HepG2 (cell line): ENCODE results near the gene ANKS1A. TPM values are rescaled to one million over a fixed set of nuclear protein-coding genes. Genes with fewer than 3 reads are reported as not detected.
A peak's percentile ranks its signal among the peaks of the same experiment; 100 is the strongest.

ENCODE experiments used
- CREM ChIP-seq, 2 experiments: sonication (generic) in 1 of 2; formaldehyde crosslinking in 1 of 2; IDR thresholded peaks; 2 replicates each; pipeline versions ENCODE4 v1.4.0 to v1.6.1; 2016 to 2020; ENCODE audit warnings: antibody characterized with exemption in 1 of 2, mild to moderate bottlenecking in 1 of 2, missing genetic modification reagents in 1 of 2
- FLYWCH1 ChIP-seq: sonication (generic); formaldehyde crosslinking; IDR thresholded peaks from 2 replicates; pipeline ENCODE4 v1.8.1; 2023; ENCODE audit warnings: mild to moderate bottlenecking, missing genetic modification reagents
- HNF4A ChIP-seq: sonication (generic); formaldehyde crosslinking; IDR thresholded peaks from 2 replicates; pipeline ENCODE4 v1.4.0; 2020; ENCODE audit warnings: missing genetic modification reagents
- HNF4G ChIP-seq, 2 experiments: sonication (generic) in 1 of 2; formaldehyde crosslinking in 1 of 2; IDR thresholded peaks; 2 replicates each; pipeline versions ENCODE4 v1.4.0 to v1.6.1; 2011 to 2020; ENCODE audit warnings: borderline replicate concordance in 2 of 2, low read depth in 2 of 2, mild to moderate bottlenecking in 2 of 2, low read length in 1 of 2, missing genetic modification reagents in 1 of 2, moderate library complexity in 1 of 2
- HNRNPLL ChIP-seq: fragments of 200-400 bp; formaldehyde crosslinking; IDR thresholded peaks from 2 replicates; pipeline ENCODE4 v1.6.1; 2017; ENCODE audit warnings: mild to moderate bottlenecking, low read depth, low read length; ENCODE audit not compliant: poor library complexity, severe bottlenecking
- KLF6 ChIP-seq: IDR thresholded peaks from 2 replicates; pipeline ENCODE4 v1.8.0; 2016; ENCODE audit warnings: missing biosample characterization, missing genetic modification reagents
- MLLT10 ChIP-seq: sonication (generic); formaldehyde crosslinking; IDR thresholded peaks from 2 replicates; pipeline ENCODE4 v1.4.0; 2020; ENCODE audit warnings: missing genetic modification reagents
- MXI1 ChIP-seq: IDR thresholded peaks from 3 replicates; pipeline ENCODE4 v1.6.1; 2012; ENCODE audit warnings: low read depth, low read length, inconsistent platforms, borderline replicate concordance
- NPAS2 ChIP-seq: sonication (generic); formaldehyde crosslinking; IDR thresholded peaks from 2 replicates; pipeline ENCODE4 v1.8.0; 2022; ENCODE audit warnings: mild to moderate bottlenecking, missing genetic modification reagents, borderline replicate concordance
- STAT5B ChIP-seq: sonication (generic); formaldehyde crosslinking; IDR thresholded peaks from 2 replicates; pipeline ENCODE4 v1.4.0; 2020; ENCODE audit warnings: missing genetic modification reagents
- ZBTB7A ChIP-seq: sonication (generic); formaldehyde crosslinking; IDR thresholded peaks from 2 replicates; pipeline ENCODE4 v1.8.0; 2022; ENCODE audit warnings: mild to moderate bottlenecking, missing genetic modification reagents
- ZNF251 ChIP-seq: sonication (generic); formaldehyde crosslinking; IDR thresholded peaks from 2 replicates; pipeline ENCODE4 v1.9.0; 2021; ENCODE audit warnings: mild to moderate bottlenecking, missing genetic modification reagents
- ZNF256 ChIP-seq: sonication (generic); formaldehyde crosslinking; conservative IDR thresholded peaks from 2 replicates; pipeline ENCODE4 v1.4.0; 2020; ENCODE audit warnings: missing genetic modification reagents
- ZNF260 ChIP-seq: sonication (generic); formaldehyde crosslinking; IDR thresholded peaks from 2 replicates; pipeline ENCODE4 v1.4.0; 2020; ENCODE audit warnings: missing genetic modification reagents, low read depth, mild to moderate bottlenecking, borderline replicate concordance
- ZNF282 ChIP-seq: fragments of 450-650 bp; IDR thresholded peaks from 2 replicates; pipeline ENCODE4 v1.6.1; 2018; ENCODE audit not compliant: partially characterized antibody
- ZNF432 ChIP-seq: sonication (generic); formaldehyde crosslinking; IDR thresholded peaks from 2 replicates; pipeline ENCODE4 v1.5.0; 2020; ENCODE audit warnings: missing genetic modification reagents, mild to moderate bottlenecking, borderline replicate concordance
- ZNF451 ChIP-seq: sonication (generic); formaldehyde crosslinking; IDR thresholded peaks from 2 replicates; pipeline ENCODE4 v1.5.0; 2020; ENCODE audit warnings: mild to moderate bottlenecking, missing genetic modification reagents
- ZNF558 ChIP-seq: sonication (generic); formaldehyde crosslinking; IDR thresholded peaks from 2 replicates; pipeline ENCODE4 v1.9.0; 2022; ENCODE audit warnings: mild to moderate bottlenecking, missing genetic modification reagents, borderline replicate concordance
- ZNF7 ChIP-seq: IDR thresholded peaks from 2 replicates; pipeline ENCODE4 v1.6.1; 2016; ENCODE audit warnings: missing biosample characterization, missing genetic modification reagents
- polyA plus RNA-seq, 8 experiments: library from polyadenylated mRNA; depleted of rRNA in 3 of 8; stranded (reverse) in 7 of 8; unstranded in 1 of 8; fragments of >200 nt; fragmentation: Illumina TruSeq in 4 of 8; extraction: Trizol in 4 of 8; gene quantifications; 2 replicates each; pipeline versions ENCODE4 v1.2.1 to v1.2.3, GENCODE V29; 2011 to 2016; ENCODE audit warnings: low read depth in 4 of 8, missing spikeins in 1 of 8, mixed read lengths in 1 of 8; ENCODE audit not compliant: insufficient read depth in 1 of 8
- total RNA-seq, 5 experiments: library from RNA; depleted of rRNA; stranded (reverse); fragments of >200 nt; fragmentation: Illumina TruSeq; extraction: Trizol; gene quantifications; 2 replicates each; pipeline ENCODE4 v1.2.3, GENCODE V29; 2016; ENCODE audit warnings: low read depth in 1 of 5
- TF ChIP-seq, protein P1 (sequence below): sonication (generic); formaldehyde crosslinking; IDR thresholded peaks from 2 replicates; pipeline ENCODE4 v1.4.0; 2020; ENCODE audit warnings: mild to moderate bottlenecking, missing genetic modification reagents
- TF ChIP-seq, protein P2 (sequence below): sonication (generic); formaldehyde crosslinking; IDR thresholded peaks from 2 replicates; pipeline ENCODE4 v1.4.0; 2020; ENCODE audit warnings: missing genetic modification reagents, borderline replicate concordance
- TF ChIP-seq, protein P3 (sequence below): IDR thresholded peaks from 2 replicates; pipeline ENCODE4 v1.6.1; 2016; ENCODE audit warnings: missing genetic modification reagents, missing compliant biosample characterization

Gene ANKS1A
- total and polyA plus RNA-seq, 2 of the 13 experiments (the other 11 are each of a cell fraction or from before 2014, with no cell fraction given), result 7.2 to 15.1 TPM

DNA sequence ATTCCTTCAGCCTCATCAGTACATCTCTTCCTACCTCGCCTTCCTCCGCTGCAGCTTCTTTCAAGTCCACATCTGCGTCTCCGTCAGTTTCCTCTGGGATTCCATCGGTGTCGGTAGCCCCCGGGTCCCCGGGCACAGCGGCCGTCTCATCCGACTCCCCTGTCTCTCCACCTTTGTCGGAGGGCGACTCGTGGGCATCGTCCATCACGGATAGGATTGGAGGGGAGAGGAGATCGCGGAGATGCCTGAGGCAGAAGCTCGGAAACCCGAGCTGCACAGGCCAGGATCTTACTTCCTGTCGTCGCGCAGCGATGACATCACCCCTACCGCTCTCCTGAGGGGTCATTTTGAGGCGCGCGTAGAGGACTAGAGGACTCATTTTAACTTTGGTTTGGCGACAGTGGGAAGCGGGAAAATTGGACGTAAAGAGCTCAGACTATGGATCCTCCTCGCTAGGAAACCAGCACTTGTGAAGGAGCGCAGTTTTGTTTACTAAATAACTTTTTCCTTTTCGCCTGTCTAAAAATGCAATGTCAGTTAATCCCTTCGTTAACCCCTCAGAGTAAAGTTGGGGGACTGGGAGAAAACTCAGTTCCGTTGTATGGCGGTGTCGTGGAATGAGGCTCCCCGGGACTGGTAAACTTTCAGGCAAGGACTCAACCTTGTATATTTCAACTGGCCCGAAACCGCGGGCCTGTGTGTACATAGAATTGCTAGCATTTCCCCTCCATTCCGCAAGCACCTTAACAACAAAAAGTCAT, 1.1 kb upstream of the ANKS1A start, which contains the start of gene TAF11 (continued):
- TF ChIP-seq NPAS2, result no peak
- no peak for TF ChIP-seq HNF4G (IDR thresholded peaks at IDR 0.05; ENCODE audit: borderline replicate concordance, low read depth, low read length)
- TF ChIP-seq HNF4G (CRISPR knock-in tag; IDR thresholded peaks at IDR 0.05; ENCODE audit: borderline replicate concordance, low read depth), result peak; percentile 65; the same call in 1 of the 2 replicates
- TF ChIP-seq, protein P1, sequence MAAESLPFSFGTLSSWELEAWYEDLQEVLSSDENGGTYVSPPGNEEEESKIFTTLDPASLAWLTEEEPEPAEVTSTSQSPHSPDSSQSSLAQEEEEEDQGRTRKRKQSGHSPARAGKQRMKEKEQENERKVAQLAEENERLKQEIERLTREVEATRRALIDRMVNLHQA (CRISPR knock-in tag), result no peak
- no peak for TF ChIP-seq FLYWCH1 (CRISPR knock-in tag)
- no peak for TF ChIP-seq MLLT10 (CRISPR knock-in tag)
- TF ChIP-seq, protein P2, sequence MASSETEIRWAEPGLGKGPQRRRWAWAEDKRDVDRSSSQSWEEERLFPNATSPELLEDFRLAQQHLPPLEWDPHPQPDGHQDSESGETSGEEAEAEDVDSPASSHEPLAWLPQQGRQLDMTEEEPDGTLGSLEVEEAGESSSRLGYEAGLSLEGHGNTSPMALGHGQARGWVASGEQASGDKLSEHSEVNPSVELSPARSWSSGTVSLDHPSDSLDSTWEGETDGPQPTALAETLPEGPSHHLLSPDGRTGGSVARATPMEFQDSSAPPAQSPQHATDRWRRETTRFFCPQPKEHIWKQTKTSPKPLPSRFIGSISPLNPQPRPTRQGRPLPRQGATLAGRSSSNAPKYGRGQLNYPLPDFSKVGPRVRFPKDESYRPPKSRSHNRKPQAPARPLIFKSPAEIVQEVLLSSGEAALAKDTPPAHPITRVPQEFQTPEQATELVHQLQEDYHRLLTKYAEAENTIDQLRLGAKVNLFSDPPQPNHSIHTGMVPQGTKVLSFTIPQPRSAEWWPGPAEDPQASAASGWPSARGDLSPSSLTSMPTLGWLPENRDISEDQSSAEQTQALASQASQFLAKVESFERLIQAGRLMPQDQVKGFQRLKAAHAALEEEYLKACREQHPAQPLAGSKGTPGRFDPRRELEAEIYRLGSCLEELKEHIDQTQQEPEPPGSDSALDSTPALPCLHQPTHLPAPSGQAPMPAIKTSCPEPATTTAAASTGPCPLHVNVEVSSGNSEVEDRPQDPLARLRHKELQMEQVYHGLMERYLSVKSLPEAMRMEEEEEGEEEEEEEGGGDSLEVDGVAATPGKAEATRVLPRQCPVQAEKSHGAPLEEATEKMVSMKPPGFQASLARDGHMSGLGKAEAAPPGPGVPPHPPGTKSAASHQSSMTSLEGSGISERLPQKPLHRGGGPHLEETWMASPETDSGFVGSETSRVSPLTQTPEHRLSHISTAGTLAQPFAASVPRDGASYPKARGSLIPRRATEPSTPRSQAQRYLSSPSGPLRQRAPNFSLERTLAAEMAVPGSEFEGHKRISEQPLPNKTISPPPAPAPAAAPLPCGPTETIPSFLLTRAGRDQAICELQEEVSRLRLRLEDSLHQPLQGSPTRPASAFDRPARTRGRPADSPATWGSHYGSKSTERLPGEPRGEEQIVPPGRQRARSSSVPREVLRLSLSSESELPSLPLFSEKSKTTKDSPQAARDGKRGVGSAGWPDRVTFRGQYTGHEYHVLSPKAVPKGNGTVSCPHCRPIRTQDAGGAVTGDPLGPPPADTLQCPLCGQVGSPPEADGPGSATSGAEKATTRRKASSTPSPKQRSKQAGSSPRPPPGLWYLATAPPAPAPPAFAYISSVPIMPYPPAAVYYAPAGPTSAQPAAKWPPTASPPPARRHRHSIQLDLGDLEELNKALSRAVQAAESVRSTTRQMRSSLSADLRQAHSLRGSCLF (CRISPR knock-in tag), result no peak
- TF ChIP-seq ZNF251, result no peak
- TF ChIP-seq ZNF260 (CRISPR knock-in tag), result no peak
- TF ChIP-seq ZNF558 (CRISPR knock-in tag), result 0 out of 2 replicates have a peak, but pooled peaks have one; percentile 18
- TF ChIP-seq KLF6 (CRISPR knock-in tag), result 0 out of 2 replicates have a peak, but pooled peaks have one; percentile 44
- peak; percentile 100 for TF ChIP-seq CREM (IDR thresholded peaks at IDR 0.05)
- peak; percentile 92 for TF ChIP-seq CREM (CRISPR knock-in tag; IDR thresholded peaks at IDR 0.05)
- peak; percentile 61; the same call in 1 of the 2 replicates for TF ChIP-seq ZNF451 (CRISPR knock-in tag)
- TF ChIP-seq, protein P3, sequence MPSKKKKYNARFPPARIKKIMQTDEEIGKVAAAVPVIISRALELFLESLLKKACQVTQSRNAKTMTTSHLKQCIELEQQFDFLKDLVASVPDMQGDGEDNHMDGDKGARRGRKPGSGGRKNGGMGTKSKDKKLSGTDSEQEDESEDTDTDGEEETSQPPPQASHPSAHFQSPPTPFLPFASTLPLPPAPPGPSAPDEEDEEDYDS (CRISPR knock-in tag), result peak; percentile 79
- TF ChIP-seq STAT5B (CRISPR knock-in tag), result peak; percentile 22; the same call in 1 of the 2 replicates
- TF ChIP-seq ZNF432 (CRISPR knock-in tag), result no peak
- peak; percentile 60 for TF ChIP-seq HNF4A (CRISPR knock-in tag)
- peak; percentile 97; the same call in 1 of the 3 replicates for TF ChIP-seq MXI1
- TF ChIP-seq HNRNPLL, result peak; percentile 28
- no peak for TF ChIP-seq ZNF7 (CRISPR knock-in tag)
- peak; percentile 54; the same call in 1 of the 2 replicates for TF ChIP-seq ZNF256 (CRISPR knock-in tag)
- TF ChIP-seq ZBTB7A (CRISPR knock-in tag), result no peak
- no peak for TF ChIP-seq ZNF282
